ENCODE measurements around the gene APBA1.

APBA1 gene

GRCh38 chr9:69460012-69460411, 212.2 kb downstream of the APBA1 start:
- H3K27ac ChIP-seq (ENCODE audit: low read depth, low read length) = no peak overlapping the region
- no peaks in the 10 kb centered on the region for H3K4me1 ChIP-seq (ENCODE audit: control insufficient read depth in 1 of 2, insufficient read depth in 2 of 2, low read length in 2 of 2)
- no peaks in the 10 kb centered on the region for H3K36me3 ChIP-seq (ENCODE audit: control insufficient read depth in 1 of 2, insufficient read depth in 2 of 2, low read length in 2 of 2)
- no peak overlapping the region for H3K9ac ChIP-seq (ENCODE audit: low read depth in 1 of 2, low read length in 2 of 2)
- no peaks in the 10 kb centered on the region for H3K27me3 ChIP-seq (ENCODE audit: control insufficient read depth in 1 of 2, insufficient read depth in 2 of 2, low read length in 2 of 2)
- H3K9me3 ChIP-seq (ENCODE audit: control insufficient read depth in 1 of 2, low read length in 2 of 2) = no peaks in the 10 kb centered on the region
- H3K4me3 ChIP-seq (ENCODE audit: low read depth in 1 of 2, low read length in 2 of 2) = no peak overlapping the region

DNA sequence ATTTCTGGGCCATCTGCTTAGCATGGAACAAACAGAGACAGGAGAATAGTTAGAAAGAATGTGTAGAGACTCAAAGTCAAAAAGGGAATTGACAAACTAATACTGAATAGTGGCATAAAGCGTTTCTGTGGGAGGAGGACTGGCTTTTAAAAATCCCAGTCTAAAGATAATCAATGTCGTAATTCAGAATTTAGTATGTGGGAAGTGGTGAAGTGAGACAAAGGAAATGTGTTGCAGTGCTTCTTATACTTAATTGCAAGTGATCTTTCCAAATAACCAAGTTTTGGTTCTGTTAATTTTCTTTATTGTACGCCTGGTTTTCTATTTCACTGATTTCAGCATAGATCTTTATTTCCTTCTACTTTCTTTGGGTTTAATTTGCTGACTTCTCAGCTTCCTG, 214.0 kb downstream of the APBA1 start:
- H3K4me1 ChIP-seq (ENCODE audit: control insufficient read depth in 1 of 2, insufficient read depth in 2 of 2, low read length in 2 of 2) = no peaks in the 10 kb centered on the region
- H3K9me3 ChIP-seq (ENCODE audit: control insufficient read depth in 1 of 2, low read length in 2 of 2) = no peaks in the 10 kb centered on the region
- no peak overlapping the region for H3K27ac ChIP-seq (ENCODE audit: low read depth, low read length)
- no peak overlapping the region for H3K4me3 ChIP-seq (ENCODE audit: low read depth in 1 of 2, low read length in 2 of 2)
- no peaks in the 10 kb centered on the region for H3K36me3 ChIP-seq (ENCODE audit: control insufficient read depth in 1 of 2, insufficient read depth in 2 of 2, low read length in 2 of 2)
- H3K9ac ChIP-seq (ENCODE audit: low read depth in 1 of 2, low read length in 2 of 2) = no peak overlapping the region
- no peaks in the 10 kb centered on the region for H3K27me3 ChIP-seq (ENCODE audit: control insufficient read depth in 1 of 2, insufficient read depth in 2 of 2, low read length in 2 of 2)

DNA sequence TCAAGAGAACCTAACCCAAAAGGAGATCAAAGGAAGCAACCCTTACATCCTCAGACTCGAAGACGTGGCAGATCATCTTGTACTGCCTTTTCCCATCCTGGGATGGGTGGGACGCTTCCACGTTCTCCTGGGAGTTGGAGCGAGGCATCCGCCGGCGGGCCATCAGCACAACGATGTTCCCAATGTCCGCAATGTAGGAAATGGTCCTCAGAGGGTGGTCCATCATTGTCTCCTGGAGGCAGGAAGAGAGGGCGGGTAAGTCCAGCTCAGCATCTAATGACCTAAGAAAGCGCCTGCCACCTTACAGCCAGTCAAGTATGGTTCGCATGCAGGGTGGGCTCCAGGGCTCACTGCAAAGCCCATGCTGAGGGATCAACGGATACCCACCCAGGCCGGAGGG, 216.0 kb downstream of the APBA1 start:
- Histone ChIP-seq H3K4me1 (ENCODE audit: control insufficient read depth in 1 of 2, insufficient read depth in 2 of 2, low read length in 2 of 2) (no peaks in the 10 kb centered on the region), H3K27ac (ENCODE audit: low read depth, low read length) (no peak overlapping the region), H3K9me3 (ENCODE audit: control insufficient read depth in 1 of 2, low read length in 2 of 2) (no peaks in the 10 kb centered on the region), H3K4me3 (ENCODE audit: low read depth in 1 of 2, low read length in 2 of 2) (no peak overlapping the region), H3K27me3 (ENCODE audit: control insufficient read depth in 1 of 2, insufficient read depth in 2 of 2, low read length in 2 of 2) (no peaks in the 10 kb centered on the region), H3K36me3 (ENCODE audit: control insufficient read depth in 1 of 2, insufficient read depth in 2 of 2, low read length in 2 of 2) (no peaks in the 10 kb centered on the region), H3K9ac (ENCODE audit: low read depth in 1 of 2, low read length in 2 of 2) (no peak overlapping the region)

- no peak overlapping the region for H3K27ac ChIP-seq (ENCODE audit: low read depth, low read length)
- H3K9ac ChIP-seq (ENCODE audit: low read depth in 1 of 2, low read length in 2 of 2) = no peak overlapping the region
- no peaks in the 10 kb centered on the region for H3K4me1 ChIP-seq (ENCODE audit: control insufficient read depth in 1 of 2, insufficient read depth in 2 of 2, low read length in 2 of 2)
- no peaks in the 10 kb centered on the region for H3K27me3 ChIP-seq (ENCODE audit: control insufficient read depth in 1 of 2, insufficient read depth in 2 of 2, low read length in 2 of 2)
- H3K9me3 ChIP-seq (ENCODE audit: control insufficient read depth in 1 of 2, low read length in 2 of 2) = no peaks in the 10 kb centered on the region
- no peak overlapping the region for H3K4me3 ChIP-seq (ENCODE audit: low read depth in 1 of 2, low read length in 2 of 2)
- no peaks in the 10 kb centered on the region for H3K36me3 ChIP-seq (ENCODE audit: control insufficient read depth in 1 of 2, insufficient read depth in 2 of 2, low read length in 2 of 2)
Measured at GRCh38 chr9:69455311-69455710, 216.9 kb downstream of the APBA1 start.

- Histone ChIP-seq H3K4me1 (ENCODE audit: control insufficient read depth in 1 of 2, insufficient read depth in 2 of 2, low read length in 2 of 2) (no peaks in the 10 kb centered on the region), H3K27ac (ENCODE audit: low read depth, low read length) (no peak overlapping the region), H3K36me3 (ENCODE audit: control insufficient read depth in 1 of 2, insufficient read depth in 2 of 2, low read length in 2 of 2) (no peaks in the 10 kb centered on the region), H3K27me3 (ENCODE audit: control insufficient read depth in 1 of 2, insufficient read depth in 2 of 2, low read length in 2 of 2) (no peaks in the 10 kb centered on the region), H3K9me3 (ENCODE audit: control insufficient read depth in 1 of 2, low read length in 2 of 2) (no peaks in the 10 kb centered on the region), H3K4me3 (ENCODE audit: low read depth in 1 of 2, low read length in 2 of 2) (no peak overlapping the region), H3K9ac (ENCODE audit: low read depth in 1 of 2, low read length in 2 of 2) (no peak overlapping the region)
Measured at GRCh38 chr9:69454321-69454720, 217.8 kb downstream of the APBA1 start.

DNA sequence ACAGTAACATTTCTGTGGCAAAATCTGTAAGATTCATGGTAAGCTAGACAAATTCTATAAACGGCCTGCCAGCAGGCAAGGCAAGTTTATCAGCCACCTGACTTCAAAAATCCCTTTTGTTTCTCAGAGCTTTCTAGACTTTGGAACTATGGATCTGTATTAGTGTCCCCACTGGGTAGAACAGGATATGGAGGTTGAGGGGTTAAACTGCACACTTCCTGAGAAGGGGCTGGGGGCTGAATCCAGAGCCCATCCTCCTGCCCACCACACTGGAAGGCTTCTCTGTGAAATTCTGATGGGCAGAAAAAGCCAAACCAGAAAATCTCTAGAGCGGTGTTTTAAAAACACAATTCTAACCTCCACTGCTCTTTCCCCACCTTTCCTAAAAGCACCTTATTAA, 218.4 kb downstream of the APBA1 start:
- Histone ChIP-seq H3K9me3 (ENCODE audit: control insufficient read depth in 1 of 2, low read length in 2 of 2) (no peaks in the 10 kb centered on the region), H3K27me3 (ENCODE audit: control insufficient read depth in 1 of 2, insufficient read depth in 2 of 2, low read length in 2 of 2) (no peaks in the 10 kb centered on the region), H3K27ac (ENCODE audit: low read depth, low read length) (no peak overlapping the region), H3K9ac (ENCODE audit: low read depth in 1 of 2, low read length in 2 of 2) (no peak overlapping the region), H3K36me3 (ENCODE audit: control insufficient read depth in 1 of 2, insufficient read depth in 2 of 2, low read length in 2 of 2) (no peaks in the 10 kb centered on the region), H3K4me3 (ENCODE audit: low read depth in 1 of 2, low read length in 2 of 2) (no peak overlapping the region), H3K4me1 (ENCODE audit: control insufficient read depth in 1 of 2, insufficient read depth in 2 of 2, low read length in 2 of 2) (no peaks in the 10 kb centered on the region)

DNA sequence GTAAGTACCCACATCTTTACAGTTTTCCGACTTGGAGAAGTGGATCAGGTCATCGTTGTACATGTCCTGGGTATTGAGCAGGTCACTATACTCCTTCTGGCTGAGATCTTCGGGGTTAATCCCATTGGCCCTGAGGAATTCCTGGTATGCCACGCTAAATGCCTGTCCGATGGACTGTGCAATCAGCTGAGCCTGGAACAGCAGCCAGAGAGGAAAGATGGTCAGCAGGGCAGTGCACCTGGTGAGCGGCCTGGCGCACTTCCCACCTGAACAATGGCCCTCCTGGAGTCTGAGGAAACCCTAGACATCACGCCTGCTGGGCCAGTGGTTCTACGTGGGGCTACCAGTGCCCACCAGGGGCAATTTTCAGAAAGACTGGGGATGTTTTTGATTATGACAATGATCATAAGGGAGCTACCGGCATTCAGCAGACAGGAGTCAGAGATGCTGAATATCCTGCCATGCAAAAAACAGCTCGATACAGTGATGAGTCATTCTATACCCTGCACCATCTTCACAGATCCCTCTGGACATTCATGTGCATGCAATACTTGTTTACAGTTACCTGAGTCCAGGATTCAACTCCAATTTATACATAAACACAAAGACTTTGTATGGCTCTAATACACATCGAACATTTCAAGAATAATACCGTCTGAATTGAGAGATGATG, 219.9 kb downstream of the APBA1 start:
- no peaks in the 10 kb centered on the region for H3K9me3 ChIP-seq (ENCODE audit: control insufficient read depth in 1 of 2, low read length in 2 of 2)
- H3K27ac ChIP-seq (ENCODE audit: low read depth, low read length) = no peak overlapping the region
- H3K4me1 ChIP-seq (ENCODE audit: control insufficient read depth in 1 of 2, insufficient read depth in 2 of 2, low read length in 2 of 2) = no peaks in the 10 kb centered on the region
- H3K36me3 ChIP-seq (ENCODE audit: control insufficient read depth in 1 of 2, insufficient read depth in 2 of 2, low read length in 2 of 2) = no peaks in the 10 kb centered on the region
- H3K4me3 ChIP-seq (ENCODE audit: low read depth in 1 of 2, low read length in 2 of 2) = no peak overlapping the region
- H3K27me3 ChIP-seq (ENCODE audit: control insufficient read depth in 1 of 2, insufficient read depth in 2 of 2, low read length in 2 of 2) = no peaks in the 10 kb centered on the region
- no peak overlapping the region for H3K9ac ChIP-seq (ENCODE audit: low read depth in 1 of 2, low read length in 2 of 2)

DNA sequence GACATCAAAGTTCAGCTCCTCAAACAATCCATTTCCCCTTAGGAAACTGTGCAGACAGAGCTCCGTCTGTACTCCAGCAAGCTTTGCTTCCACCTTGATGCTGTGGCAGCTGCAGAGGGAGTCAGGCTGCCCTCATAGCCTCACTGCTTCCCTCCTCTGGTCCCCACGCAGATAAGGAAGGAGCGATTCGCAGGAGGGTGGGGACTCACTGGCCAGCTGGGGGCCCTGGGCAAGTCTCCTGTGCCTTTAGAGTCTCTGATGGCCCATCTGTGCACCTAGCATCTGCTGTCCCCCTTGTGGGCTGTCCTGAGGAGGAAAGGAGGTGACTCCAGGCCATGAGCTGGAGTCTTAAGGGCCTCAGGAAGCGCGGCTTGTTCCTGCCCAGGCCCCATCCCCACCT, 225.7 kb downstream of the APBA1 start:
- Histone ChIP-seq H3K36me3 (ENCODE audit: control insufficient read depth in 1 of 2, insufficient read depth in 2 of 2, low read length in 2 of 2) (no peaks in the 10 kb centered on the region), H3K27ac (ENCODE audit: low read depth, low read length) (no peak overlapping the region), H3K4me1 (ENCODE audit: control insufficient read depth in 1 of 2, insufficient read depth in 2 of 2, low read length in 2 of 2) (no peaks in the 10 kb centered on the region), H3K9ac (ENCODE audit: low read depth in 1 of 2, low read length in 2 of 2) (no peak overlapping the region), H3K27me3 (ENCODE audit: control insufficient read depth in 1 of 2, insufficient read depth in 2 of 2, low read length in 2 of 2) (no peaks in the 10 kb centered on the region), H3K9me3 (ENCODE audit: control insufficient read depth in 1 of 2, low read length in 2 of 2) (no peaks in the 10 kb centered on the region), H3K4me3 (ENCODE audit: low read depth in 1 of 2, low read length in 2 of 2) (no peak overlapping the region)

GRCh38 chr9:69445251-69445650, 226.9 kb downstream of the APBA1 start:
- Histone ChIP-seq H3K4me1 (ENCODE audit: control insufficient read depth in 1 of 2, insufficient read depth in 2 of 2, low read length in 2 of 2) (no peaks in the 10 kb centered on the region), H3K36me3 (ENCODE audit: control insufficient read depth in 1 of 2, insufficient read depth in 2 of 2, low read length in 2 of 2) (no peaks in the 10 kb centered on the region), H3K9ac (ENCODE audit: low read depth in 1 of 2, low read length in 2 of 2) (no peak overlapping the region), H3K27me3 (ENCODE audit: control insufficient read depth in 1 of 2, insufficient read depth in 2 of 2, low read length in 2 of 2) (no peaks in the 10 kb centered on the region), H3K9me3 (ENCODE audit: control insufficient read depth in 1 of 2, low read length in 2 of 2) (no peaks in the 10 kb centered on the region), H3K4me3 (ENCODE audit: low read depth in 1 of 2, low read length in 2 of 2) (no peak overlapping the region), H3K27ac (ENCODE audit: low read depth, low read length) (no peak overlapping the region)

- H3K4me3 ChIP-seq (ENCODE audit: low read depth in 1 of 2, low read length in 2 of 2) = no peak overlapping the region
- no peaks in the 10 kb centered on the region for H3K27me3 ChIP-seq (ENCODE audit: control insufficient read depth in 1 of 2, insufficient read depth in 2 of 2, low read length in 2 of 2)
- H3K36me3 ChIP-seq (ENCODE audit: control insufficient read depth in 1 of 2, insufficient read depth in 2 of 2, low read length in 2 of 2) = no peaks in the 10 kb centered on the region
- H3K9me3 ChIP-seq (ENCODE audit: control insufficient read depth in 1 of 2, low read length in 2 of 2) = no peaks in the 10 kb centered on the region
- no peak overlapping the region for H3K27ac ChIP-seq (ENCODE audit: low read depth, low read length)
- H3K4me1 ChIP-seq (ENCODE audit: control insufficient read depth in 1 of 2, insufficient read depth in 2 of 2, low read length in 2 of 2) = no peaks in the 10 kb centered on the region
- no peak overlapping the region for H3K9ac ChIP-seq (ENCODE audit: low read depth in 1 of 2, low read length in 2 of 2)
Measured at GRCh38 chr9:69444791-69445190, 227.4 kb downstream of the APBA1 start.

DNA sequence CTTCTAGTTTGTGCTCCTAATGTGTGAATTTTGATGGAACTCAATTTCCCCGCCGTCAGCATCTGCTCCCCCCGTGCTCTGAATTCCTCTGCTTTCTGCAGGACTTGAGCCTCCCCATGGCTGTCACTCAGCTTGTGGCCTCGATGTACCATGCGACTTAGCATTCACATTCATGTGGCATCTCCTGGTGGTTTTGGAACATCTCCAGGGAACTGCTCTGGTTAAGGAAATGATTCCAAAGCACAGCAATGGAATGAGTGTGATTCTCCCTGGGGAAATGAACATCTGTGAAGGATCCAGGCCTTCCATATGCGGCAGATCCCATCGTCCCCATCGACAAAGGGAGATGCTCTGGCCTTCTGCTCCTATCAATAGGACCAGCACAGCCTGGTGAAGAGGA, 228.2 kb downstream of the APBA1 start:
- Histone ChIP-seq H3K4me3 (ENCODE audit: low read depth in 1 of 2, low read length in 2 of 2) (no peak overlapping the region), H3K36me3 (ENCODE audit: control insufficient read depth in 1 of 2, insufficient read depth in 2 of 2, low read length in 2 of 2) (no peaks in the 10 kb centered on the region), H3K27me3 (ENCODE audit: control insufficient read depth in 1 of 2, insufficient read depth in 2 of 2, low read length in 2 of 2) (no peaks in the 10 kb centered on the region), H3K9ac (ENCODE audit: low read depth in 1 of 2, low read length in 2 of 2) (no peak overlapping the region), H3K4me1 (ENCODE audit: control insufficient read depth in 1 of 2, insufficient read depth in 2 of 2, low read length in 2 of 2) (no peaks in the 10 kb centered on the region), H3K27ac (ENCODE audit: low read depth, low read length) (no peak overlapping the region), H3K9me3 (ENCODE audit: control insufficient read depth in 1 of 2, low read length in 2 of 2) (no peaks in the 10 kb centered on the region)
